ENCODE measurements around the gene CGNL1.

The CGNL1 gene

GRCh38 chr15:57596301-57596855 lies 220.1 kb downstream of the CGNL1 start:
- no peaks in the 10 kb centered on the region for H3K9me3 ChIP-seq (ENCODE audit: insufficient read depth, low read length)
- no peaks in the 10 kb centered on the region for H3K27me3 ChIP-seq (ENCODE audit: low read length)
- H3K27ac ChIP-seq (ENCODE audit: low read depth, low read length), result no peak overlapping the region
- H2AFZ ChIP-seq (ENCODE audit: low read depth, low read length, severe bottlenecking), result no peak overlapping the region
- no peaks in the 10 kb centered on the region for H3K9me2 ChIP-seq (replicated peaks; ENCODE audit: insufficient read depth, low read length)
- H3K79me2 ChIP-seq (ENCODE audit: insufficient read depth, low read length), result no peaks in the 10 kb centered on the region
- no peaks in the 10 kb centered on the region for H3K36me3 ChIP-seq (ENCODE audit: low read length)
- H3K4me3 ChIP-seq (ENCODE audit: insufficient read depth, low read length, poor library complexity, severe bottlenecking), result no peak overlapping the region
- H3F3A ChIP-seq (ENCODE audit: insufficient read depth), result no peaks in the 10 kb centered on the region
- no peak for TF ChIP-seq EZH2phosphoT487 (conservative IDR thresholded peaks at IDR 0.05; ENCODE audit: low read length)
- TF ChIP-seq CTCF (IDR thresholded peaks at IDR 0.05; ENCODE audit: insufficient read depth, low read length, poor library complexity, severe bottlenecking), result no peak
- no peak overlapping the region for H3K4me2 ChIP-seq (ENCODE audit: low read depth, low read length, poor library complexity, severe bottlenecking)
- no peak overlapping the region for H3K9ac ChIP-seq (ENCODE audit: low read length)
- no peaks in the 10 kb centered on the region for H4K20me1 ChIP-seq (ENCODE audit: low read depth, low read length)

- Histone ChIP-seq H3K79me2 (ENCODE audit: insufficient read depth, low read length) (no peaks in the 10 kb centered on the region), H4K20me1 (ENCODE audit: low read depth, low read length) (no peaks in the 10 kb centered on the region), H3K27me3 (ENCODE audit: low read length) (no peaks in the 10 kb centered on the region), H2AFZ (ENCODE audit: low read depth, low read length, severe bottlenecking) (no peak overlapping the region), H3K4me3 (ENCODE audit: insufficient read depth, low read length, poor library complexity, severe bottlenecking) (no peak overlapping the region), H3K9me2 (replicated peaks; ENCODE audit: insufficient read depth, low read length) (no peaks in the 10 kb centered on the region), H3K27ac (ENCODE audit: low read depth, low read length) (no peak overlapping the region), H3F3A (ENCODE audit: insufficient read depth) (no peaks in the 10 kb centered on the region), H3K36me3 (ENCODE audit: low read length) (no peaks in the 10 kb centered on the region), H3K9me3 (ENCODE audit: insufficient read depth, low read length) (no peaks in the 10 kb centered on the region), H3K9ac (ENCODE audit: low read length) (no peak overlapping the region), H3K4me2 (ENCODE audit: low read depth, low read length, poor library complexity, severe bottlenecking) (no peak overlapping the region)
- no peak for TF ChIP-seq EZH2phosphoT487 (conservative IDR thresholded peaks at IDR 0.05; ENCODE audit: low read length)
- TF ChIP-seq CTCF (IDR thresholded peaks at IDR 0.05; ENCODE audit: insufficient read depth, low read length, poor library complexity, severe bottlenecking), result no peak
Observed at GRCh38 chr15:57596978-57597377, 220.7 kb downstream of the CGNL1 start.

GRCh38 chr15:57597431-57597830 lies 221.1 kb downstream of the CGNL1 start:
- no peak overlapping the region for H3K4me3 ChIP-seq (ENCODE audit: insufficient read depth, low read length, poor library complexity, severe bottlenecking)
- no peaks in the 10 kb centered on the region for H3K36me3 ChIP-seq (ENCODE audit: low read length)
- H3K9me3 ChIP-seq (ENCODE audit: insufficient read depth, low read length), result no peaks in the 10 kb centered on the region
- no peaks in the 10 kb centered on the region for H3K9me2 ChIP-seq (replicated peaks; ENCODE audit: insufficient read depth, low read length)
- no peaks in the 10 kb centered on the region for H3F3A ChIP-seq (ENCODE audit: insufficient read depth)
- TF ChIP-seq EZH2phosphoT487 (conservative IDR thresholded peaks at IDR 0.05; ENCODE audit: low read length) (no peak), CTCF (IDR thresholded peaks at IDR 0.05; ENCODE audit: insufficient read depth, low read length, poor library complexity, severe bottlenecking) (no peak)
- H3K79me2 ChIP-seq (ENCODE audit: insufficient read depth, low read length), result no peaks in the 10 kb centered on the region
- no peak overlapping the region for H3K27ac ChIP-seq (ENCODE audit: low read depth, low read length)
- no peaks in the 10 kb centered on the region for H3K27me3 ChIP-seq (ENCODE audit: low read length)
- H3K4me2 ChIP-seq (ENCODE audit: low read depth, low read length, poor library complexity, severe bottlenecking), result no peak overlapping the region
- no peak overlapping the region for H3K9ac ChIP-seq (ENCODE audit: low read length)
- no peak overlapping the region for H2AFZ ChIP-seq (ENCODE audit: low read depth, low read length, severe bottlenecking)
- no peaks in the 10 kb centered on the region for H4K20me1 ChIP-seq (ENCODE audit: low read depth, low read length)

Measured in SU-DHL-6 (cell line).